ENCODE results near the gene KLHDC7A.

Gene KLHDC7A

DNA sequence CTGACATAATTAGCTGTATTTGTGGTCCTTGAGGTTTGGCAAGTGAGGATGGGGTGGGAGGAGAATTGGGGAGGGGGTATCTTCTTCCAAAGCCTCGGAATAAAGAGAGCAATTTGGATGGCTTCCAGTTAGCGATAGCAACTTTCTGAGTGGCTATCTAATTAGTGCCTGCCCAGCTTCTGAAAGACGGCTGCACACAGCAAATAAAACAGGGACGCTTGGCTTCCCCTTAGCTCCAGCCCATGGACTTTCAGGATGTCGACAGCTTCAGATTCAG is 31.1 kb downstream of the KLHDC7A start:
- FAIRE-seq (no peak), DNase-seq (ENCODE audit: insufficient read length) (no peak)
- no peak for TF ChIP-seq POLR2AphosphoS5 (IDR thresholded peaks at IDR 0.05; ENCODE audit: low read depth, low read length)
- no peak for TF ChIP-seq POLR2A (IDR thresholded peaks at IDR 0.05; ENCODE audit: low read depth, low read length)
- no peak for TF ChIP-seq TAF1 (IDR thresholded peaks at IDR 0.05; ENCODE audit: borderline replicate concordance, low read depth, low read length)

DNA sequence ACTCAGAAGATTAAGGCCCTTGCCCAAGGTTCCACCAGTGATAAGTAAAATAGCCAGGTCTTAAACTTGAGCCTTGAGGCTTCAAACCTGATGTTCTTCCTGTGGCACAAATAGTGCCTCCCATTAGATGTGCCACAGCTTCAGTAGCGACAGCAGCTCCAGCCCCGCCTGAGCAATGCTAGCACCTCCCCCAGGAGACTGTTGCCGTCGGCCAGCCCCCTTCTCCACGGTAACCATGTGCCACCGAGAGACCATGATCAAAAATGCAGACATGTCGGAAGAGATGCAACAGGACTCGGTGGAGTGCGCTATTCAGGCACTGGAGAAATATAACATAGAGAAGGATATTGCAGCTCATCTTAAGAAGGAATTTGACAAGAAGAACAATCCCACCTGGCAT is 32.2 kb downstream of the KLHDC7A start:
- no peak for TF ChIP-seq POLR2AphosphoS5 (IDR thresholded peaks at IDR 0.05; ENCODE audit: low read depth, low read length)
- TF ChIP-seq POLR2A (IDR thresholded peaks at IDR 0.05; ENCODE audit: low read depth, low read length) = no peak
- no peak for TF ChIP-seq TAF1 (IDR thresholded peaks at IDR 0.05; ENCODE audit: borderline replicate concordance, low read depth, low read length)
- DNase-seq (ENCODE audit: insufficient read length) (no peak), FAIRE-seq (no peak)

DNA sequence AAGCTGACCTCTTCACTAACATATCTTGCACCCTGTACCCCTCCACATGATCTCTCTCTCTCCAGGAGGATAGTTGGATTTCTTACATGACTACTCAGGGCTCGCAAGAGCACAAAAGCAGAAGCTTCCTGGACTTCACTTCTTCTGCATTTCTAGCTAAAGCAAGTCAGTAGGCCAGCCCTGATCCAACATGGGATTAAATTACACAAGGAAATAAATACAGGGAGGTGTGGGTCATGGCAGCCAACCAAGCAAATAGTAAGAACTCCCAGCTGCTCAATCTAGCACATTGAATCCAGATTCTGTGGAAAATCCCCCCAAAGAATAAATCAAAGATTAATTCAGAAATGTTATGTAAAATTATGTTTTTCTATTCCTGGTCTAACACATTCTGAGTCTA is 33.3 kb downstream of the KLHDC7A start:
- no peak for TF ChIP-seq POLR2A (IDR thresholded peaks at IDR 0.05; ENCODE audit: low read depth, low read length)
- no peak for TF ChIP-seq POLR2AphosphoS5 (IDR thresholded peaks at IDR 0.05; ENCODE audit: low read depth, low read length)
- TF ChIP-seq TAF1 (IDR thresholded peaks at IDR 0.05; ENCODE audit: borderline replicate concordance, low read depth, low read length) = no peak
- DNase-seq (ENCODE audit: insufficient read length) (no peak), FAIRE-seq (no peak)

DNA sequence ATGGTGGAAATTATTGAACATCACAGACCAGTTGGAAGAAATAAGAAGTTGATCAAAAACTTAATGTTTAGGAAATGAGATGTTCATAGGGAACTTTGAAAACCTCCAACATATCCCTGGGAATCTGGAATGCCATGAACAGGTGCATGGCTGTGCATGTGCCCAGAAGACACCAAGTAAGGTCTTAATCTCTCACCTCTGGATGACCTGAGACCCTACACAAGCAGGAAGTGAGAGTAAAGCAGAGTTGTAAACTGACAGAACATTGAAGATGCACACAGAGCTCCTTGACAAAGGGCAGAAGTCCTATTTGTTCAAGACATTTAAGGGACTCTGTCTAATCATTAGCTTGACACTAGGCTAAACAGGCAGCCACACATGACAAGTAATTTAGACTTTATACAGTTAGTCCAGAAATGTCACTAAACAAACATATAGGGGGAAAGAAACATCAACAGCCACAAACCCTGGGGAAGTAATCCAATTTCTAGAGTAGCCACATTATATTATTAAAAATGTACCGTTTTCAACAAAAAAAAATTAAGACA is 34.5 kb downstream of the KLHDC7A start:
- DNase-seq (ENCODE audit: insufficient read length) = no peak
- FAIRE-seq = no peak
- TF ChIP-seq POLR2AphosphoS5 (IDR thresholded peaks at IDR 0.05; ENCODE audit: low read depth, low read length) (no peak), POLR2A (IDR thresholded peaks at IDR 0.05; ENCODE audit: low read depth, low read length) (no peak), TAF1 (IDR thresholded peaks at IDR 0.05; ENCODE audit: borderline replicate concordance, low read depth, low read length) (no peak)

DNA sequence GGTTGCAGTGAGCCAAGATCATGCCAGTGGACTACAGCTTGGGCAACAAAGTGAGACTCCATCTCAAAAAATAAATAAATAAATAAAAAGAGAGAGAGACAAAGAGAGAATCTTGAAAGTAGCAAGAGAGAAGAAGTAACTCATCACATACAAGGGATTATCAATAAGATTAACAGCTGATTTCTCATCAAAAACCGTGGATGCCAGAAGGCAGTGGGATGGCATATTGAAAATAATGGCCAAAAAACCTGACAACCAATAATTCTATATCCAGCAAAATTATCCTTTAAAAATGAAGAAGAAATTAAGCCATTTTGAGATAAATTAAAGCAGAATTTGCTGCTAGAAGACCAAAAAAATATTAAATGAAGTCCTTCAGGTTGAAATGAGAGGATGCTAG is 35.7 kb downstream of the KLHDC7A start:
- FAIRE-seq (no peak), DNase-seq (ENCODE audit: insufficient read length) (no peak)
- no peak for TF ChIP-seq POLR2A (IDR thresholded peaks at IDR 0.05; ENCODE audit: low read depth, low read length)
- no peak for TF ChIP-seq TAF1 (IDR thresholded peaks at IDR 0.05; ENCODE audit: borderline replicate concordance, low read depth, low read length)
- no peak for TF ChIP-seq POLR2AphosphoS5 (IDR thresholded peaks at IDR 0.05; ENCODE audit: low read depth, low read length)

DNA sequence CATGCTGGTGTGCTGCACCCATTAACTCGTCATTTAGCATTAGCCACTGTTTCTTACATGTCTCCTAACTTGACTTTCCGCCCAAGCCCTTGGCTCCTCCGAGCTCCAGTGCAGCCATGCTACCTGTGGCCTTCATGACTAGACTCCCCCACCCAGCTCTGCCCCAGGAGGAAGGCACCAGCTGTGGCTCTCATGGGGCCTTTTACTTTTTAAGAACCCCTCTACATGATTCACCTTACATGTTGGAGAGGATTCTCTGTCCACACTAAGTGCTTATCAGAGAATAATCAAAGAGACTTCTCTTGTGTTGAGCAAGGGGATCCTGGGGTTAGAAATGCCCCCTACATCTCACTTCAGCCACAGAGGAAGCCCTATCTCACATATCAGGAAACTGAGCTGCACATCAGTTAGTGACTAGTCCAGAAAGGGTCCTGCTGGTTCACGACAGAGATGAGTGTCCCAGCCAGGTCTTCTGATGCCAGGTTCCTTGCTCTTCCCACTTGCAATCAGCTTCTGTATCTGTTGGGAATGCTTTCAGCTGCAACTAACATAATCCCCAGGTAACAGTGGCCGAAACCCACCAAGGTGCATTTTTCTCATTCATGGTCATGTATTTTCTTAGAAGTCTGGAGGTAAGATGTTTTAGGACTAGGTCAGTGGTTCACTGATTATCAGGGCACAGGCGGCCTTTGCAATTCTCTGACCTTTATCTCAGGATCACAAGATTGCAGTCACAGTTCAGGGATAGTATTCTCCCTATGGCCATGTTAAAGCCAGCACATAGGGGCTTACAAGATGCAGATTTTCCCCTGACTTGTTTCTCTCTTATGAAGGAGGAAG is 45.9 kb downstream of the KLHDC7A start:
- FAIRE-seq = no peak
- TF ChIP-seq TAF1 (IDR thresholded peaks at IDR 0.05; ENCODE audit: borderline replicate concordance, low read depth, low read length) (no peak), POLR2A (IDR thresholded peaks at IDR 0.05; ENCODE audit: low read depth, low read length) (no peak), POLR2AphosphoS5 (IDR thresholded peaks at IDR 0.05; ENCODE audit: low read depth, low read length) (no peak)

DNA sequence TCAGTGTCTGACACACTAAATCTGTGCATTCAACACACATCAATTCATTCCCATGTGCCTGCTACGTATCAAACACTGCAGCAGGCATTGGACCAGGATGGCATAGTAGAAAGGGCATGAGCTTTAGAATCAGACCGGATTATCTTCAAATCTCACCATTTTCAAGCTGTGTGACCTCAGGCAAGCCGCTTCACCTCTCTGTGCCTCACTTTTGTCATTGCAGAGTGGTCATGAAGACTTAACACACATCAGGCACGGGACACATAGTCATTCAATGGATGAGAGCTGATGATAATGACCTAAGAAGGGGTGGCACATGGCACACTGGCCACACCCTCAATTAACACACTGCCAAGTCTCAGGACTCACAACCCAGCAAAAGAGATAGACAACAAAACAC is 46.8 kb downstream of the KLHDC7A start:
- DNase-seq (ENCODE audit: insufficient read length) = no peak
- FAIRE-seq = no peak
- no peak for TF ChIP-seq TAF1 (IDR thresholded peaks at IDR 0.05; ENCODE audit: borderline replicate concordance, low read depth, low read length)

More for the DNA sequence above, 45.9 kb downstream of the KLHDC7A start:
- DNase-seq (ENCODE audit: insufficient read length) = no peak

DNA sequence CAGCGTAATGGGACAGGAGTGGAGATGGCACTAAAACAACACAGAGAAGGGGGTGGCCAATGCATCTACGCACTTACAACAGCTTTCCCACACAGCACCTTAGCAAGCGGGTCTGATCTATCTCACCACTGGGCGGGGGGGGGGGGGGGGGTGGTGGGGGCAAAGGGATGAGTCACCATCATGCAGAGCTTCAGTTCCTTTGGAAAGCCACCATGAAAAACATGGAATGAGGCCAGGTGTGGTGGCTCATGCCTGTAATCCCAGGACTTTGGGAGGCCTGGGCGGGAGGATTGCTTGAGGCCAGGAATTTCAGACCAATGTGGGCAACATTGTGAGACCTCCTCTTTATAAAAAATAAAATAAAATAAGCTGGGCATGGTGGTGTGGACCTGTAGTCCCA is 47.2 kb downstream of the KLHDC7A start:
- FAIRE-seq (no peak), DNase-seq (ENCODE audit: insufficient read length) (no peak)
- TF ChIP-seq POLR2A (IDR thresholded peaks at IDR 0.05; ENCODE audit: low read depth, low read length) (no peak), POLR2AphosphoS5 (IDR thresholded peaks at IDR 0.05; ENCODE audit: low read depth, low read length) (no peak), TAF1 (IDR thresholded peaks at IDR 0.05; ENCODE audit: borderline replicate concordance, low read depth, low read length) (no peak)

DNA sequence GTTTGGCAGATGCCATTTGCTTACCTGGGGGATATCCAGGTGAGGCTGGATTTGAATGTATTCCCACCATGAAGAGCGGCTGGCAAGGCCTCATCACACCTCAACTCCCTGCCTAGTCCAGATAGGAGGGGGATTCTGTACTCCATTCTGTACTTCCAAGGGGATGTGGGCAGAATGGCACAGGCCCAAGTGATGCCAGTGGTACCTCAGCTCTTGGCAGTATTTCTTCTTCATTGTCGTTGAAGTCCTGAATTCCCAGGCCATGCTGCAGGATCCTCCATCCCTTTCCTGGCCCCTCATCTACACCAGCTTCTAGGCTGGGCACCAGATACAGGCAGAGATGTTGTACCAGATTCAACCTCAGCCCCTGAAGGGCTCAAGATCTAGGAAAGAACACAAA is 47.9 kb downstream of the KLHDC7A start:
- DNase-seq (ENCODE audit: insufficient read length) (no peak), FAIRE-seq (no peak)
- TF ChIP-seq POLR2A (IDR thresholded peaks at IDR 0.05; ENCODE audit: low read depth, low read length) (no peak), POLR2AphosphoS5 (IDR thresholded peaks at IDR 0.05; ENCODE audit: low read depth, low read length) (no peak), TAF1 (IDR thresholded peaks at IDR 0.05; ENCODE audit: borderline replicate concordance, low read depth, low read length) (no peak)

DNA sequence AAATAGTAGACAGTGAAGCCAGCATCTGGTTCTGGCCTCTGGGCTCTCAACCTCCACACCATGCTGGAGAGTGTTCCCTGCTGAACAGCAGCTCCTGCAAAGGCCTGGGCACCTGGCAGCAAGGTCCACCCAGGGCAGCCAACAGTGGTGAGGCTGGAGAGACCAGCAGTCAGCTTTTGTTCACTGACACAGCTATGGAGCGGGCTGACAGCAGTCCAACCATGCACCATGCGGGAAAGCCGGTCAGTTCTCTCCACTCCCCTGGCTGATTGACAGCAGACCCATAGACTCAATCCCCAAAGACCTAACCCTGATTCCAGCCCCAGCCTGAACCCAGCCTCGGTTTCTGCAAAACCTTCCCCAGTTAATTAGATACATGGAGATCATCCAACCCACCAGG is 49.0 kb downstream of the KLHDC7A start:
- no peak for DNase-seq (ENCODE audit: insufficient read length)
- TF ChIP-seq POLR2A (IDR thresholded peaks at IDR 0.05; ENCODE audit: low read depth, low read length) (no peak), TAF1 (IDR thresholded peaks at IDR 0.05; ENCODE audit: borderline replicate concordance, low read depth, low read length) (no peak), POLR2AphosphoS5 (IDR thresholded peaks at IDR 0.05; ENCODE audit: low read depth, low read length) (no peak)
- no peak for FAIRE-seq

DNA sequence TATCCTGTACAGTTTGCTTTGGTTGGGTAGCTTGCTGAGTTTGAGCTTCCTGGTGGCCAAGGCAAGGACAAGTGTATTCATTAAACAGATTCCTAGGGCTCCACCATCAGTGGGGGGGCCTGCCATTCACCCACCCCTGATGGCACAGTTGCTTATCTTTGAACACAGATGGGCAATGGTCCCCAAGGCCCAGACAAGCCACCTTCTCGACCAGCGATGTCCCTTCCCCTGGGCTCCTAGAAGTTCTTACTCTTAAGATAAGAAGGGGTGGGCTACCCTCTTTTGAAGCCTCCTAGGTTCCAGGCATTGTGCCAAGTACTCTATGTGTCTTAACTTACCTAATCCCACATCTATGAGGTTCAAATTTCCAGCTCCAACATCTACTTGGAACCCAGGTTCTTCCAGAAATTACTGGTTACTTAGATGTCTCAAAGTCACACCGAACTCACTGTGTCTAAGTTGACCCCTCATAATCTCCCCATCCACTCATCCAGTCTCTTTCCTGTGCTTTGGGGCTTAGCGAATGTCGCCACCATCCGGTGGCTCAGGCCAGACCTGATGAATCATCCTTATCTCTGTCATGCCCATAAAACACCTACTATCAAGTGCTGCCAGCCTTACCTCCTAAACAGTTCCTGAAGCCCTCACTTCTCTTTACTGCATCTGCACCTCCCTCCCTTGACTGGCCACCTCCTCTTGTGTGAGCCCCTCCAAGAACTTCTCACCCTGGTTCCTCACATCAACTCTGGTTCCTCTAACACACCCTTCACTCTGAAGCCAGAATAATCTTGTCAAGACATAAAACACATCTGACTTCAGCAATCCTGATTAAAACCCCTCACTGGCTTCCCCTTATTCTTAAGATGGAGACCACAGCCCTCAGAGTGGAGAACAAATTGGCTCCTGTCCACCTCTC is 50.1 kb downstream of the KLHDC7A start:
- no peak for TF ChIP-seq TAF1 (IDR thresholded peaks at IDR 0.05; ENCODE audit: borderline replicate concordance, low read depth, low read length)
- TF ChIP-seq POLR2AphosphoS5 (IDR thresholded peaks at IDR 0.05; ENCODE audit: low read depth, low read length) = no peak
- no peak for TF ChIP-seq POLR2A (IDR thresholded peaks at IDR 0.05; ENCODE audit: low read depth, low read length)
- DNase-seq (ENCODE audit: insufficient read length) = no peak
- FAIRE-seq = no peak

DNA sequence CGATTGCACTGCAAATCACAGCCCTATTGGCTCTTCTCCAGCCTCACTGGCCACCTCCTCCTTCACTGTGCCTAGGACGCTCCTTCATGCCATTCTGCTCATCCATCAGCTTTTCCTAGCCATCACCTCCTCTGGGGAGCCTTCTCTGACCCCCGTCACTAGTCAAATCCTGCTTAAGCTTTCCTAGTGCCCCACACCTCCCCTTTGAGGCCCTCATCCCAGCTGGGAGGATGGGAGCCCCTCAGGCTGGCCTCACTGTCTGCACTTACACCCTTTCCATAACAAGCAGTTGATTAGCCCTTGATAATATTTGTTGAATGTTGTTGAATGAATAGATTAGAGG is 50.7 kb downstream of the KLHDC7A start:
- DNase-seq (ENCODE audit: insufficient read length) (no peak), FAIRE-seq (no peak)
- TF ChIP-seq POLR2A (IDR thresholded peaks at IDR 0.05; ENCODE audit: low read depth, low read length) = no peak
- no peak for TF ChIP-seq POLR2AphosphoS5 (IDR thresholded peaks at IDR 0.05; ENCODE audit: low read depth, low read length)
- no peak for TF ChIP-seq TAF1 (IDR thresholded peaks at IDR 0.05; ENCODE audit: borderline replicate concordance, low read depth, low read length)
